ENCODE measurements around the gene GLB1L2.

Gene GLB1L2

GRCh38 chr11:134330611-134331353, 1.0 kb upstream of the GLB1L2 start:
- no peak for TF ChIP-seq REST (IDR thresholded peaks at IDR 0.05; ENCODE audit: insufficient read depth in 1 of 2, low read depth in 2 of 2, low read length in 2 of 2)
- no peak for TF ChIP-seq POLR2AphosphoS5 (IDR thresholded peaks at IDR 0.05; ENCODE audit: low read depth, low read length)
- TF ChIP-seq FOXP2 (optimal IDR thresholded peaks at IDR 0.05; ENCODE audit: borderline replicate concordance, extremely low read depth, extremely low read length, insufficient read depth): no peak
- TF ChIP-seq SIN3A (IDR thresholded peaks at IDR 0.05; ENCODE audit: borderline replicate concordance, insufficient read depth, low read length): no peak
- no peak for TF ChIP-seq TAF1 (IDR thresholded peaks at IDR 0.05; ENCODE audit: borderline replicate concordance, insufficient read depth, low read length)

- TF ChIP-seq SIN3A (IDR thresholded peaks at IDR 0.05; ENCODE audit: borderline replicate concordance, insufficient read depth, low read length) (no peak), POLR2AphosphoS5 (IDR thresholded peaks at IDR 0.05; ENCODE audit: low read depth, low read length) (no peak), REST (IDR thresholded peaks at IDR 0.05; ENCODE audit: insufficient read depth in 1 of 2, low read depth in 2 of 2, low read length in 2 of 2) (no peak), TAF1 (IDR thresholded peaks at IDR 0.05; ENCODE audit: borderline replicate concordance, insufficient read depth, low read length) (no peak), FOXP2 (optimal IDR thresholded peaks at IDR 0.05; ENCODE audit: borderline replicate concordance, extremely low read depth, extremely low read length, insufficient read depth) (no peak)
These were observed 422 bp downstream of the GLB1L2 start for GRCh38 chr11:134332189-134332631.

- TF ChIP-seq FOXP2 (optimal IDR thresholded peaks at IDR 0.05; ENCODE audit: borderline replicate concordance, extremely low read depth, extremely low read length, insufficient read depth): no peak
- TF ChIP-seq SIN3A (IDR thresholded peaks at IDR 0.05; ENCODE audit: borderline replicate concordance, insufficient read depth, low read length): no peak
- no peak for TF ChIP-seq POLR2AphosphoS5 (IDR thresholded peaks at IDR 0.05; ENCODE audit: low read depth, low read length)
- no peak for TF ChIP-seq REST (IDR thresholded peaks at IDR 0.05; ENCODE audit: insufficient read depth in 1 of 2, low read depth in 2 of 2, low read length in 2 of 2)
- no peak for TF ChIP-seq TAF1 (IDR thresholded peaks at IDR 0.05; ENCODE audit: borderline replicate concordance, insufficient read depth, low read length)
These were observed 994 bp downstream of the GLB1L2 start for GRCh38 chr11:134332782-134333181.

GRCh38 chr11:134333312-134333711, 1.5 kb downstream of the GLB1L2 start:
- TF ChIP-seq TAF1 (IDR thresholded peaks at IDR 0.05; ENCODE audit: borderline replicate concordance, insufficient read depth, low read length) (no peak), REST (IDR thresholded peaks at IDR 0.05; ENCODE audit: insufficient read depth in 1 of 2, low read depth in 2 of 2, low read length in 2 of 2) (no peak), FOXP2 (optimal IDR thresholded peaks at IDR 0.05; ENCODE audit: borderline replicate concordance, extremely low read depth, extremely low read length, insufficient read depth) (no peak), SIN3A (IDR thresholded peaks at IDR 0.05; ENCODE audit: borderline replicate concordance, insufficient read depth, low read length) (no peak), POLR2AphosphoS5 (IDR thresholded peaks at IDR 0.05; ENCODE audit: low read depth, low read length) (no peak)

All from PFSK-1 (cell line).